ENCODE results near the gene FFAR4.

DNA sequence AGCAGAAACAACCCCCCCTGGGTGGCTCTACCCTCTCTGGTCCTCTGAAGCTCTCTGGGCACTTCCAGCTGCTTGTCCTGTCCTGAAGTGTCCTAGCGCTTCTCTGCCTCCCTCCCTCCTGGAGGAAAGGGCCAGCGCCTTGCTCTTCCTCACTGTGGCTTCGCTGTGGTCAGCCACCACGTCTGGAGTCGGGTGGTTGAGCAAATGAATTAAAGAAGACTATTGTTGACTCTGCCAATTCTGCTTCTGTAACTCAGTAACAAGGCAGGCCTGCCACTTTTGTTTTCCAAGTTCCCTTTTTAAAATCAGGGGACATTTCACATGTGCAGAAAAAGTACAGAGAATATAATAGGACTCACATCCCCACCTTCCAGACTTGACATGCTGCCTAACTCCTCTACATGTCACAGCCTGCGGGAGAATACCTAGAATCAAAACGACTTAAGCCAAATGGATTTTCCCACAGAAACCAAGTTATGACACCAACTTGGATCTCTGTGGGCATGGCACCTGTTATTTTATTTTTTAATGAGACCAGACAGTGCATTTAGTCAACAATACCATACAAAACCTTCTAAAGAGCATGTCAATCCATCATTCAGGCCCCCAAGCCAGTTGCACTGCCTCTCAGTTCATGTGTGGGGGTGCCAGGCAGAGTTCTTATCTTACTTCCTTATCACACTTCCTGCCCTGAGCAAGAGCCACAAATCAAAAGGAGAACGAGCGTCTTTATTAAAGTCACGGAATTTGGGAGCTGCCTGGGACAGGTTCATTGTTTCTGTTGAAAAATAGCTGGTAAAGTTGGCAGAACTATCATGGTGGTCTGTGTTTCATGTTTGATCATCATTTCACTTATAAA lies 6.8 kb downstream of the FFAR4 start:
- no peak for TF ChIP-seq CTCF (IDR thresholded peaks at IDR 0.05)
- no peak for TF ChIP-seq ZFX (IDR thresholded peaks at IDR 0.05; ENCODE audit: borderline replicate concordance)

Measured in 22Rv1 (cell line).